Spleen (tissue), 7 donors: ENCODE measurements around the gene SAT2.

Experiments
- CTCF ChIP-seq, 11 experiments: fragments of 200-600 bp in 7 of 11; fragments of 450-650 bp in 4 of 11; sonication (generic) in 4 of 11; IDR thresholded peaks in 8 of 11; conservative IDR thresholded peaks in 3 of 11; 1 replicate in 7 of 11; 2 replicates in 4 of 11; pipeline versions ENCODE4 v1.4.0 to v1.8.0; 2016 to 2021; ENCODE audit warnings: antibody characterized with exemption in 11 of 11, inconsistent platforms in 4 of 11, mild to moderate bottlenecking in 1 of 11
- POLR2A ChIP-seq, 3 donors: fragments of 450-650 bp; IDR thresholded peaks; one replicate each; pipeline ENCODE4 v1.5.1; 2017; ENCODE audit warnings: antibody characterized with exemption in 3 of 3, mild to moderate bottlenecking in 1 of 3
- POLR2AphosphoS5 ChIP-seq, 3 donors: sonication (generic); formaldehyde crosslinking; IDR thresholded peaks; one replicate each; pipeline ENCODE4 v1.5.1; 2017; ENCODE audit warnings: antibody characterized with exemption in 3 of 3
- donor health status: DM: no; HTN: no; CAD: no; lungs with moderate emphysema.
- donor health status: DM: no; HTN: no; CAD: no.
- donor health status: DM: no; HTN: no; CAD: no.

- no peak for TF ChIP-seq CTCF (IDR thresholded peaks at IDR 0.05 in 8 of 11, conservative IDR thresholded peaks at IDR 0.05 in 3 of 11)
- TF ChIP-seq POLR2A (IDR thresholded peaks at IDR 0.05), result no peak
- TF ChIP-seq POLR2AphosphoS5 (IDR thresholded peaks at IDR 0.05), result no peak
These were observed 40.9 kb upstream of the SAT2 start for GRCh38 chr17:7668482-7668881.
